Activated T-helper 9 cell treated with anti-CD3 and anti-CD28 coated beads, Interleukin-2, amount 50 U/mL, for 16 hours (primary cell): Measurements from ENCODE around the gene ARHGAP32.
"Not testable (repeated sequence)": the region's sequence is repeated elsewhere in the genome, so short reads cannot be mapped to it uniquely, and the experiment has no call there.

Source experiments
- DNase-seq: peaks from one replicate; pipeline ENCODE4 v3.0.0-alpha.2; 2020; ENCODE audit warnings: low read depth

Gene ARHGAP32

DNA sequence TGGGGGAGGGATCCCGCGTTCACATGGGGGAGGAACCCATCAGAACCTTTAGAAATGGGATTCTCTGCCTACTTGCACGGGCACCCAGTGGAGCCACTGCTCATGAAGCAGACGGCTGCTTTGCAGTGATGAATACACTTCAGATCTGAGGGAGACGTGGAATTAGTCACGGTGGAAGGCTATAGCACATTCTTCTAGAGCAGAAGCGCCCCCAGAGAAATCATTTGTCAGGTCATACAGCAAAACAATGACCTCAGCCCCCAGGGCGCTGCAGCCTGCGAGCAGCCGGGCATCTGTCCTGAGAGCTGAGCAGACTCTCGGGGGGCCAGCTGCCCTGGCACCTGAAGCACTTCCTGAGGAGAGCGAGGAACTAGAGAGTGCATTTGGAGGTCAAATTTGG, 262.1 kb downstream of the ARHGAP32 start:
- DNase-seq, result no peak

GRCh38 chr11:128929468-128929867, 262.7 kb downstream of the ARHGAP32 start:
- DNase-seq, result no peak

DNA sequence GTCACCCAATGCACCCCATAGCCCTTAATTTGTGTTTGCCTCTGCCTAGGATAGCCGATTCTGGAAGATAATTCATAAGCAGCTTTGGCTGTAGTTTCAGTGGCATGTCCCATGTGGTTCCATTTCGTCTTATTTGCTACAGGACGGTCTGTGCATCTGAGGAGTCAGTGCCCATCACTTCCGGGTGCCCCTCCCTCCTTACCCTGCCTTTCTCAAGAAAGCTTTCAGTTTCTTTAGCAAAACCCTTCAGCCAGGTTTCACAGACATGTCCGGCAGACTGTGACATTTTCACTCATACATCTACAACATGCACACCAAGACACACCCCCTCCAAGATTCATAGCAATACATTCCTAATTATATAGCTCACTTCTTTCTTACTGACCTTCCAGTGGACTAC, 263.7 kb downstream of the ARHGAP32 start:
- DNase-seq, result no peak

DNA sequence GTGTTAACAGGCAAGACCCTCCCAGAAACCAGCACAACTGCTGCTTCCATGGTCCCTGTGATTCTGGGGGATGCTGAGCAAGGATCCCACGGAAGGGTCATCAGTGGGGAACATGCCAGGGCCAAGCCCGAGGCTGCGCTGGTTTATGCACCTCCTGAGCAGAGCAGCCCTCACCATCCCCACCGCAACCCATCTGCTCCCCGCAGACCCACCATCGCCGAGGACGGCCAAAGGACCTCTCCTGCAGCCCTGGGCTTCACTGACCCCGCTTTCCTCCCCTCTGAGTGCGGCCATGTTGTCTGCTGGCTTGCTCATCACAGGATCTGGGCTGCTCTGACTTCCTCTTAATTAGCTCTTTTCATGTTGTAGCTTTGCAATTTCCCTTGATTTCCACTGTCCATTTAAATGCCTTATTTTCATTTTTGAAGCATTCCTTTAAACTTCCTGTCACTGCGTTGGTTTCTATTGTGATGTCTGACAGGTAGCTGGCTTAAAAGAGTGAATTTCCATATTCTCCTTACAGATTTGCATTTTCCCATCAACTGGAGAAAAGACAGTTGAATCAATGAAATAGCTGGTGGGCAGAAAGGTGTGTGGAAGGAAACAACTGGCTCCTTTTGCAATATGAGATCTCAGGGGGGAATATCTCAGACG, 264.3 kb downstream of the ARHGAP32 start:
- no peak for DNase-seq

- no peak for DNase-seq
Measured at GRCh38 chr11:128927108-128927461, 265.0 kb downstream of the ARHGAP32 start.

DNA sequence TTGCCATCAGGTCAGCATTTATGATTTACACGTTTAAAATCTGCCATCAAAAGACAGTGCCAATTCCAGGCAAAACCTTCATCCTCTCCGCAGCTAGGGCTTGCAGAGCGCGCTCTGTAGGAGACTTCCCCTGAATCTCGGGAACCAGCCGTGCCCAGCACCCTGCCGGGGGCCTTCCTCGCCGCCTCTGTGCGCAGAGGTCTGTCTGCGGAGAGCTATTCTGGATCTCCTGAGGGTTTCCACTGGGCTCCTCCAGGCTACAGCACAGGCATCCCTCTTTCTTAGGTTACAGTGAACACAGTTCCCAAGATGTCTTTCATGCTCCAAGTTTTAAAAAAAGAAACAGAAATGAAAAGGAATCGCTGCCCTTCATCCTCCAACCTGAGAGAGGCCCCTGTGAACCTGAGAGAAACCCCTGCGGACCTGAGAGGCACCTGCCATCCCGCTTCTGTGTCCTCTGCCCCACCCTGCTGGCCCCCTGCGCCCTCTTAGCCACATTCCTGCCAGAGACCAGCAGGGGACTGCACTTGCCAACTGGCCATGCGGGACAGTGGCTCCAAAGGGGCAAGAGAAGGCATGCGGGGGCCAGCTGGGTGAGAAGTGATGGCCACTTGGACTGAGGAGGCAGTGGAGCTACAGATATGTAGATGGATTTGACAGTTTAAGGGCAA, 265.6 kb downstream of the ARHGAP32 start:
- DNase-seq, result no peak

DNA sequence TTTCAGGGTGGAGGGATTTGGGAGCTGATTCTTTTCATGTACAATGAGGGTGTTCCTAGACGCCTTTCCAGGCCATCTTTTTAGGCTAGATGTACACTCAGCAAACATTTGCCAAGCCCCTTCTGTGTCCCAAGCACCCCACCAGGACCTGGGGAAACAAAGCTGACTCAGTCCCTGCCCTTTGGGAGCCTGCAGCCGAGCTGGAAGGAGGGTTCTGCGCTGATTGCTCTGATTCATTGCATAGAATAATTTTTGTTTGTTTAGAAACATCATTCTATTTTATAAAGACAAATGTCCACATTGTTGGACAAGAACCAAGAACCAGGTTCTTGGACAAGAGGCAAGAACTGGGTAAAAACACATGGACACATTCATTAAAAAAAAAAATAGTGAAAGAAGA, 266.1 kb downstream of the ARHGAP32 start:
- no peak for DNase-seq

DNA sequence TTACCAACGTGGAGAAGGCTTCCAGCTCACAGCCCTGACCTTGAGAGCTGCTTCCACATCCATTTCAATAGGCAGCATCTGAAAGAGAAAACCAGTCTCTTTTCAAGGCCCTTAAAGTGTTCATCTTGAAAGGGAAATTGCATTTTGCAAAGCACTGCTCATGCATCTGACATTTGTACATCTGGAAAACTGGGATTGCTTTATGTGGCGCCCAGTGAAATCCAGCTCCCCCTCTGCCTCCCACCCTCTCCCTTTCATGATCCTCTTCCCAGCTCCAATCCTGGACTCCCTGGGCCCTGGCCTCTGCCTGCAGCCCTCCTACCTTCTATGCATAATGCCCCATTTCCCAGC, 266.9 kb downstream of the ARHGAP32 start:
- DNase-seq, result no peak

- DNase-seq, result no peak
Measured at GRCh38 chr11:128924510-128925249, 267.4 kb downstream of the ARHGAP32 start.

DNA sequence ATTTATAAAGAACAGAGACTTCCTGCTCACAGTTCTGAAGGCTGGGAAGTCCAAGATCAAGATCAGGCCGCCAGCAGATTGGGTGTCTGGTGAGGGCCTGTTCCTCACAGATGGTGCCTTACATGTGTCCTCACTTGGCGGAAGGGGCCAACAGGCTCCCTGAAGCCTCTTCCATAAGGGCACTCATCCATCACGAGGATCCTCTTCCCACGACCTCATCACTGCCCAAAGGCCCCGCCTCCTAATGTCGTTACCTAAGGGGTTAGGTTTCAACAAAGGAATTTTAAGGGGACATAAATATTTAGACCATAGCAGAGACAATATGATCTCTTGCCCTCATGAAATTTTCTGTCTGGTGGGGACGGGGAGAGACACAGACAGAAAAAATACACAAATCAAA, 268.0 kb downstream of the ARHGAP32 start:
- no peak for DNase-seq

DNA sequence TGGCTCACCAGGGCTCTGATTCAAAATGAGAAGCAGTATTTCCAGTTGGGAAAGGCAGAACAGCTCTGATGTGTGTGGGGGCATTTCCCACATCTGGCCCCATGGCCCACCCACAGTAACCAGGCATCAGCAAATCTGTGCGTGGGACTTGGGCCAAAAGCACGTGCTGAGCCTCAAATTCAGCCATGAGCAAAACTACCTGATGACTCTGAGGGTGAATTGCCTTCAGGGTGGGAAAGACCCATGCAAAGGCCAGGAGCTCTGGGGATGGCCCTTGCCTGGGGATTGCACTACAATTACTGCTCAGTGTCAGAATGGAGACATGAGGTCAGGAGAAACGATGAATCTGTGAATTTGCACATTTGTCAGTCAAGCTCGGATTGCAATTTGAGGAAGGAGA, 270.3 kb downstream of the ARHGAP32 start:
- no peak for DNase-seq

- DNase-seq, result no peak
Measured at GRCh38 chr11:128920666-128921065, 271.5 kb downstream of the ARHGAP32 start.

- DNase-seq, result not testable (repeated sequence)
Measured at GRCh38 chr11:128919635-128920034, 272.5 kb downstream of the ARHGAP32 start.

DNA sequence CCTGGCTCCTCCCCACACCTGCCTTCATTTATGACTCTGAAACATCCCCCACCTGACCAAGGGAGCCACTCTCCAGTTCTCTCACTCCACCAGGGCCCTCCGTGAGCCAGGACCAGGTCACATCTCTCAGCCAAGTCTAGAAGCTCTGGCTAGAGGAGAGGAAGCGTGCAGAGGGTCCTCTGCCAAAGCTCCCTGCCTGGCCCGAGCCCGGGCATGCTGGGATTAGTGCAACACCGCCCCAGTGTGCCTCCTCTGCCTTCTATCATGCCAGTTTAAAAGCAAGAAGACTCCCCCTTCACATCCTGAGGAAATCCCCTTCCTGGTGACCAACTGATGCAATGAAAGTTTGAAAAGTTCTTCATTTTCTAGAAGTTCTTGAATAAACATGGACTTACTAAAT, 272.9 kb downstream of the ARHGAP32 start:
- no peak for DNase-seq

DNA sequence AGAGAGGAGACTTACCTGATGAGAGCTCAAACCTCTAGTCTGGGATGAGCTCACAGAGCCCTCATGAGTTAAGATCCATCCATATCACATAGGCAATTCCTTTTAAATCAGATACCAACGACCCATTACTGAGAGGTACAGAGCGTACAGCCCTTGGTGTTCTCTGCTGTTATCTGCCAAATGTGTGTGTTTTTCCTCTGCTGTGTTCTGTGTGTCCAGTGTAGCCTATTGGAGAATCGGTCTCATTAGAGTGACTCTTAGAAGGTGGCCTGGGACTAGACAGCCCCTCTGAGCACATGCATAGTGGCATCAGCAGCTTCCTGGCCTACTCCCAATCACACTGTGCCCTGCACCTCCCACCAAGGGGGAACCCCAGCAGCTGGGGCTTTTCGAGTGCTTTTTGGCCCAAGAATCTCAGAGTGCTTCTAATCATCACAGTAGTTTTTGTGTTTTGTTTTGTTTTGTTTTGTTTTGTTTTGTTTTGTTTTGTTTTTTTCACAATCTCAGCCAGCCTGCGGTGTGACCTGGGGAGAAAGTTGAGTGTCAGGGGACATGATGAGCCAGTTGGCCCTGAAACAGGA, 274.9 kb downstream of the ARHGAP32 start:
- no peak for DNase-seq

GRCh38 chr11:128916681-128917080, 275.4 kb downstream of the ARHGAP32 start:
- DNase-seq, result no peak

DNA sequence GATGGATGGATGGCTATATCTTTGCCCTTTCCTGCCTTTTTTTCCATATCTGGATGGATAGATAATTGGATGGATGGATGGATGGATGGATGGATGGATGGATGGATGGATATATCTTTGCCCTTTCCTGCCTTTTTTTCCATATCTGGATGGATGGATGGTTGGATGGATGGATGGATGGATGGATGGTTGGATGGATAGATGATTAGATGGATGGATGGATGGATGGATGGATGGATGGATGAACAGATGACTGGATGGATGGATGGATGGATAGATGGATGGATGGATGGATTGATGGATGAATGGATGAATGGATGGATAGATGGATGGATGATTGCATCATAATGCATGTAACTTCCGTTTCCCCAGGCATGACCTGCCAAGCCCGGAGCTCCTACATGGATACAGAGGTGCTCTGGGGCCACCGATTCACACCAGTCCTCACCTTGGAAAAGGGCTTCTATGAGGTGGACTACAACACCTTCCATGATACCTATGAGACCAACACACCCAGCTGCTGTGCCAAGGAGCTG, 276.0 kb downstream of the ARHGAP32 start:
- no peak for DNase-seq

- no peak for DNase-seq
Measured at GRCh38 chr11:128915149-128915521, 277.0 kb downstream of the ARHGAP32 start.
